H9 (cell line): ENCODE results near the gene CLMN. TPM values are rescaled to one million over a fixed set of nuclear protein-coding genes. Genes with fewer than 3 reads are reported as not detected.

Experiments used
- DNase-seq: peaks from one replicate; pipeline ENCODE4 v3.0.0-alpha.2; 2017
- H2AFZ ChIP-seq: one replicate; pipeline ENCODE4 v1.6.1; 2013; ENCODE audit warnings: mild to moderate bottlenecking, low read length, control low read depth, moderate library complexity
- H2AK5ac ChIP-seq: 2 replicates; pipeline ENCODE4 v1.6.1; 2013; ENCODE audit warnings: low read length, control low read depth, mixed read lengths; ENCODE audit not compliant: insufficient read length
- H2BK120ac ChIP-seq: one replicate; pipeline ENCODE4 v1.6.1; 2013; ENCODE audit warnings: low read depth, mild to moderate bottlenecking, low read length, control low read depth, inconsistent platforms; ENCODE audit not compliant: poor library complexity, severe bottlenecking
- H2BK12ac ChIP-seq: 2 replicates; pipeline ENCODE4 v1.6.1; 2013; ENCODE audit warnings: low read length, control low read depth, mixed read lengths, low read depth; ENCODE audit not compliant: insufficient read length
- H2BK15ac ChIP-seq: 2 replicates; pipeline ENCODE4 v1.6.1; 2013; ENCODE audit warnings: low read depth, low read length, control low read depth
- H2BK20ac ChIP-seq: one replicate; pipeline ENCODE4 v1.6.1; 2013; ENCODE audit warnings: low read depth, mild to moderate bottlenecking, low read length, control low read depth, inconsistent platforms; ENCODE audit not compliant: poor library complexity, severe bottlenecking
- H2BK5ac ChIP-seq: 2 replicates; pipeline ENCODE4 v1.6.1; 2013; ENCODE audit warnings: low read length, control low read depth, mixed read lengths; ENCODE audit not compliant: insufficient read length
- H3K14ac ChIP-seq: 2 replicates; pipeline ENCODE4 v1.6.1; 2013; ENCODE audit warnings: low read length, control low read depth; ENCODE audit not compliant: insufficient read depth
- H3K18ac ChIP-seq: 2 replicates; pipeline ENCODE4 v1.6.1; 2013; ENCODE audit warnings: low read depth, mild to moderate bottlenecking, mixed read lengths, low read length, control low read depth; ENCODE audit not compliant: insufficient read length
- H3K23ac ChIP-seq: 2 replicates; pipeline ENCODE4 v1.6.1; 2013; ENCODE audit warnings: low read length, control low read depth, mixed read lengths, low read depth; ENCODE audit not compliant: insufficient read length
- H3K23me2 ChIP-seq: 2 replicates; pipeline ENCODE4 v1.6.1; 2013; ENCODE audit warnings: low read depth, mild to moderate bottlenecking, mixed read lengths, low read length, control low read depth; ENCODE audit not compliant: insufficient read length, poor library complexity, severe bottlenecking
- H3K27ac ChIP-seq: 2 replicates; pipeline ENCODE4 v1.5.1; 2013; ENCODE audit warnings: low read length, control low read depth, mixed read lengths, low read depth; ENCODE audit not compliant: insufficient read length
- H3K27me3 ChIP-seq: 2 replicates; pipeline ENCODE4 v1.6.1; 2013; ENCODE audit warnings: low read length, control low read depth, inconsistent platforms; ENCODE audit not compliant: insufficient read depth
- H3K4ac ChIP-seq: 2 replicates; pipeline ENCODE4 v1.6.1; 2013; ENCODE audit warnings: low read depth, mild to moderate bottlenecking, control low read depth, inconsistent platforms, low read length, moderate library complexity
- H3K4me1 ChIP-seq: 2 replicates; pipeline ENCODE4 v1.6.1; 2013; ENCODE audit warnings: low read length, control low read depth, inconsistent platforms; ENCODE audit not compliant: insufficient read depth
- H3K4me2 ChIP-seq: 2 replicates; pipeline ENCODE4 v1.6.1; 2013; ENCODE audit warnings: low read length, control low read depth, mixed read lengths; ENCODE audit not compliant: insufficient read length, insufficient read depth
- H3K56ac ChIP-seq: 2 replicates; pipeline ENCODE4 v1.6.1; 2013; ENCODE audit warnings: low read depth, mild to moderate bottlenecking, mixed read lengths, low read length, control low read depth; ENCODE audit not compliant: insufficient read length
- H3K79me1 ChIP-seq: 2 replicates; pipeline ENCODE4 v1.6.1; 2013; ENCODE audit warnings: low read depth, mild to moderate bottlenecking, moderate library complexity, low read length, control low read depth, inconsistent platforms; ENCODE audit not compliant: insufficient read depth, poor library complexity, severe bottlenecking
- H3K79me2 ChIP-seq: 2 replicates; pipeline ENCODE4 v1.6.1; 2013; ENCODE audit warnings: low read length, control low read depth, inconsistent platforms; ENCODE audit not compliant: insufficient read depth
- H3K9ac ChIP-seq: 2 replicates; pipeline ENCODE4 v1.6.1; 2013; ENCODE audit warnings: low read length, control low read depth, mixed read lengths; ENCODE audit not compliant: insufficient read length; ENCODE audit errors: extremely low read depth
- H3K9me3 ChIP-seq: one replicate; pipeline ENCODE4 v1.6.1; 2013; ENCODE audit warnings: low read depth, low read length, inconsistent platforms; ENCODE audit not compliant: control insufficient read depth
- H3T11ph ChIP-seq: one replicate; pipeline ENCODE4 v1.6.1; 2013; ENCODE audit warnings: mild to moderate bottlenecking, low read length, control low read depth, inconsistent platforms
- H4K20me1 ChIP-seq: one replicate; pipeline ENCODE4 v1.6.1; 2013; ENCODE audit not compliant: control insufficient read depth, insufficient read length, insufficient read depth
- H4K5ac ChIP-seq: 2 replicates; pipeline ENCODE4 v1.6.1; 2013; ENCODE audit warnings: low read depth, mild to moderate bottlenecking, mixed read lengths, low read length, control low read depth; ENCODE audit not compliant: insufficient read length
- H4K8ac ChIP-seq: replicated peaks from 2 replicates; pipeline ENCODE4 v1.6.1; 2013; ENCODE audit warnings: low read length, control low read depth, mixed read lengths, low read depth; ENCODE audit not compliant: insufficient read length
- H4K91ac ChIP-seq: 2 replicates; pipeline ENCODE4 v1.6.1; 2013; ENCODE audit warnings: low read depth, mild to moderate bottlenecking, moderate library complexity, mixed read lengths, low read length, control low read depth; ENCODE audit not compliant: insufficient read length
- H3K27ac Mint-ChIP-seq, 3 experiments: 2 replicates in 2 of 3; 3 replicates in 1 of 3; pipeline ENCODE4 v1.8.0; 2020 to 2021; ENCODE audit warnings: mixed read lengths in 3 of 3, mild to moderate bottlenecking in 1 of 3, moderate library complexity in 1 of 3
- H3K27me3 Mint-ChIP-seq: 2 replicates; pipeline ENCODE4 v1.8.0; 2021; ENCODE audit warnings: low read depth, mild to moderate bottlenecking, moderate library complexity, mixed read lengths
- H3K36me3 Mint-ChIP-seq, 3 experiments: 2 replicates in 2 of 3; 3 replicates in 1 of 3; pipeline ENCODE4 v1.8.0; 2020 to 2021; ENCODE audit warnings: low read depth in 3 of 3, mixed read lengths in 3 of 3; ENCODE audit not compliant: insufficient read depth in 1 of 3
- H3K4me1 Mint-ChIP-seq, 2 experiments: 2 replicates each; pipeline ENCODE4 v1.8.0; 2020; ENCODE audit warnings: mixed read lengths in 2 of 2
- H3K4me3 Mint-ChIP-seq, 2 experiments: 2 replicates in 1 of 2; 3 replicates in 1 of 2; pipeline ENCODE4 v1.8.0; 2020 to 2021; ENCODE audit warnings: mild to moderate bottlenecking in 2 of 2, mixed read lengths in 2 of 2, moderate library complexity in 1 of 2
- H3K9me3 Mint-ChIP-seq, 2 experiments: 2 replicates in 1 of 2; 3 replicates in 1 of 2; pipeline ENCODE4 v1.8.0; 2020; ENCODE audit warnings: mild to moderate bottlenecking in 2 of 2, mixed read lengths in 2 of 2, moderate library complexity in 1 of 2
- CTCF ChIP-seq: fragments of 200-600 bp; sonication (generic); conservative IDR thresholded peaks from 3 replicates; pipeline ENCODE4 v1.8.0; 2021; ENCODE audit warnings: antibody characterized with exemption, mild to moderate bottlenecking
- WGBS: extraction: QIAGEN DNeasy Blood & Tissue Kit; methylation state at CpG from one replicate; pipeline ENCODE4 v1.1.7; 2013; ENCODE audit warnings: missing lambda C conversion rate, low lambda C conversion rate, mixed read lengths; ENCODE audit not compliant: insufficient read length; ENCODE audit errors: extremely low coverage; 5-methylcytosine and 5-hydroxymethylcytosine counted together
- total RNA-seq: library from RNA; stranded (reverse); gene quantifications from 2 replicates; pipeline ENCODE4 v1.2.1, GENCODE V29; 2021

CLMN gene
- total RNA-seq, 1 experiment from 2014 or later: 7.6 TPM

GRCh38 chr14:95150910-95151309, 168.8 kb downstream of the CLMN start:
- Histone ChIP-seq H3K9me3 (no peaks in the 10 kb centered on the region), H2BK120ac (no peak overlapping the region), H3K23ac (no peak overlapping the region), H3K18ac (no peak overlapping the region), H4K20me1 (no peaks in the 10 kb centered on the region), H2AFZ (no peak overlapping the region), H3K56ac (no peak overlapping the region), H4K91ac (no peak overlapping the region), H2BK15ac (no peak overlapping the region), H3K27ac (no peak overlapping the region), H2BK12ac (no peak overlapping the region), H2BK5ac (no peak overlapping the region), H4K8ac (no peak overlapping the region), H3K79me1 (peaks cover 4% of the 10 kb centered on the region), H3K9ac (no peak overlapping the region), H2AK5ac (no peak overlapping the region), H3K79me2 (peaks cover 36% of the 10 kb centered on the region; the same call in 1 of the 2 replicates), H3K23me2 (no peaks in the 10 kb centered on the region), H4K5ac (no peak overlapping the region), H3K4me1 (peaks cover 12% of the 10 kb centered on the region; the same call in 1 of the 2 replicates), H3T11ph (no peak overlapping the region), H2BK20ac (no peak overlapping the region), H3K27me3 (no peaks in the 10 kb centered on the region), H3K14ac (no peak overlapping the region), H3K4ac (no peak overlapping the region), H3K4me2 (no peak overlapping the region)
- no peak for DNase-seq
- Mint-ChIP-seq H3K4me3 (no peak overlapping the region), H3K36me3 (peaks cover 6 to 14% (median 6%) of the 10 kb centered on the region in 3 experiments), H3K9me3 (peaks cover 0 to 6% of the 10 kb centered on the region in 2 experiments; a peak in 2 of 5 replicates), H3K4me1 (peaks cover 58 to 66% of the 10 kb centered on the region in 2 experiments), H3K27ac (0 out of 7 replicates have a peak overlapping the region, but pooled peaks of 1 of the 3 experiments have one; percentile 59), H3K27me3 (no peaks in the 10 kb centered on the region)
- no CpG with 5 or more reads among the region's 2 CpGs for WGBS
- no peak for TF ChIP-seq CTCF
